ENCODE data around the gene TRAF3IP1.

DNA sequence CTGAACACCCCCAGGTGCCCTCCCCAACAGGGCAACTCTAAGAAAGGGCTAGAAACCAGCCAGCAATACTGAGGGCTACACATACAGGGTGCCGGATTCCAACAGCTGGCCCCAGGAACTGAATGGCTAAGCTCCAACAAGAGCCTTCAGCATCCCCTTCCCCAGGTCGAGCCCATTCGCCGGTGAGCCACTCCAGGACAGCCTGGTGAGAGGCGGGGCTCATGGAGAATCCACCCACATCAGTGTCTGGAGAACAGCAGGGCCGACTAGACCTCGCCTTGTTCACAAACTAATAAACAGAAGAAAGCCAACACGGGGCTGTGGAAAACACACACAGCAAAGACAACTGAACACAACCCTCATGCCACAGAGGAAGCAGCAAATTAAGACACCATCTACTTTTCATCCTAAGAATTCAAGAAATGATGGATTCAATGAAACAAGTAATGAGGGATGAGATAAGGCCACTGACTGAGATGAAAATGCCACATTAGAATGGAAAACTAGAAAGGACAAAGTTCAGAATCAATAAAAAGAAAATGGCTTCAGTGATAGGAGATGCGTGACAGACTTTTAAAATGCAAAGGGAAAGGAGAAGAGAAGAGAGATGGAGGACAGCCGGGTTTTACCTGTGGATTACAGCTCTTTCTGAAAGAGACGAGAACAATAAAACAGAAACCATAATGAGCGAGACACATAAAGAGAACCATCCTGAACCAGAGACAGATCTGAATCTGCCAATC lies 40.1 kb upstream of the TRAF3IP1 start:
- TF ChIP-seq POLR2A (IDR thresholded peaks at IDR 0.05; ENCODE audit: low read depth, low read length) (no peak), POLR2AphosphoS5 (IDR thresholded peaks at IDR 0.05; ENCODE audit: low read depth, low read length) (no peak), TAF1 (IDR thresholded peaks at IDR 0.05; ENCODE audit: low read depth, low read length) (no peak), PAX5 (IDR thresholded peaks at IDR 0.05; ENCODE audit: insufficient read depth, low read length, severe bottlenecking) (no peak), SPI1 (IDR thresholded peaks at IDR 0.05; ENCODE audit: low read depth, low read length) (no peak), POU2F2 (IDR thresholded peaks at IDR 0.05; ENCODE audit: low read depth, low read length) (no peak)
